MM.1S (cell line): Measurements from ENCODE around the gene CPT1A.

ENCODE experiments used
- CTCF ChIP-seq: fragments of 300-600 bp; sonication (generic); IDR thresholded peaks from 2 replicates; pipeline ENCODE4 v1.5.1; 2016; ENCODE audit warnings: antibody characterized with exemption, low read length, mixed read lengths
- EZH2 ChIP-seq: fragments of 300-600 bp; sonication (generic); optimal IDR thresholded peaks from 2 replicates; pipeline ENCODE3; 2017; ENCODE audit warnings: low read depth, mild to moderate bottlenecking, antibody characterized with exemption, low read length, mixed read lengths
- EZH2phosphoT487 ChIP-seq: fragments of 300-600 bp; sonication (generic); IDR thresholded peaks from 2 replicates; pipeline ENCODE4 v1.6.1; 2018; ENCODE audit warnings: antibody characterized with exemption, low read length

GRCh38 chr11:68808787-68809186 is 32.9 kb downstream of the CPT1A start:
- TF ChIP-seq CTCF (no peak), EZH2 (no peak), EZH2phosphoT487 (no peak)
